Stimulated activated CD8-positive, alpha-beta memory T cell treated with anti-CD3 and anti-CD28 coated beads, Interleukin-4, amount 100 ng/mL, for 1 hour (primary cell): ENCODE data around the gene NDUFAF8.
A peak's percentile ranks its signal among the peaks of the same experiment; 100 is the strongest.

Experiments
- DNase-seq, 2 donors: peaks; one replicate each; pipeline ENCODE4 v3.0.0-alpha.2; 2020; ENCODE audit warnings: low read depth in 2 of 2, low spot score in 1 of 2

The NDUFAF8 gene

GRCh38 chr17:81251709-81252301 is 12.7 kb downstream of the NDUFAF8 start:
- no peak for DNase-seq

GRCh38 chr17:81252326-81252986 is 13.3 kb downstream of the NDUFAF8 start:
- DNase-seq: no peak

GRCh38 chr17:81252987-81253329 is 13.8 kb downstream of the NDUFAF8 start:
- DNase-seq: no peak

GRCh38 chr17:81253358-81254131 is 14.4 kb downstream of the NDUFAF8 start:
- DNase-seq: peak in 1 of 2 donors; percentile 39

- no peak for DNase-seq
These were observed 16.0 kb downstream of the NDUFAF8 start for GRCh38 chr17:81254955-81255717.

GRCh38 chr17:81256616-81257015 is 17.5 kb downstream of the NDUFAF8 start:
- no peak for DNase-seq

GRCh38 chr17:81257533-81257932 is 18.4 kb downstream of the NDUFAF8 start:
- no peak for DNase-seq

GRCh38 chr17:81258292-81258691 is 19.2 kb downstream of the NDUFAF8 start:
- DNase-seq: no peak

GRCh38 chr17:81259058-81259605 is 20.0 kb downstream of the NDUFAF8 start:
- DNase-seq: no peak

GRCh38 chr17:81260171-81260570 is 21.1 kb downstream of the NDUFAF8 start:
- no peak for DNase-seq

- DNase-seq: no peak
These were observed 21.5 kb downstream of the NDUFAF8 start for GRCh38 chr17:81260641-81261040.

- no peak for DNase-seq
These were observed 22.0 kb downstream of the NDUFAF8 start for GRCh38 chr17:81261096-81261495.

GRCh38 chr17:81261582-81262336 is 22.6 kb downstream of the NDUFAF8 start:
- DNase-seq: no peak

- no peak for DNase-seq
These were observed 24.5 kb downstream of the NDUFAF8 start for GRCh38 chr17:81263371-81264181.

GRCh38 chr17:81264640-81265039 is 25.5 kb downstream of the NDUFAF8 start:
- no peak for DNase-seq

- DNase-seq: no peak
These were observed 26.5 kb downstream of the NDUFAF8 start for GRCh38 chr17:81265576-81265975.

- no peak for DNase-seq
These were observed 28.4 kb downstream of the NDUFAF8 start for GRCh38 chr17:81267390-81268067.

- DNase-seq: no peak
These were observed 31.2 kb downstream of the NDUFAF8 start for GRCh38 chr17:81270279-81270678.

- no peak for DNase-seq
These were observed 32.1 kb downstream of the NDUFAF8 start for GRCh38 chr17:81271226-81271625.
